Stimulated activated CD8-positive, alpha-beta memory T cell treated with anti-CD3 and anti-CD28 coated beads, Interleukin-2, amount 100 ng/mL, for 48 hours (primary cell): ENCODE results near the gene MPRIP.

Source experiments
- DNase-seq, 2 donors: peaks; one replicate each; pipeline ENCODE4 v3.0.0-alpha.2; 2020; ENCODE audit warnings: low read depth in 2 of 2

Gene MPRIP

GRCh38 chr17:17231621-17232302, 189.5 kb downstream of the MPRIP start:
- DNase-seq: no peak

- DNase-seq: no peak
Measured at GRCh38 chr17:17232303-17232621, 190.0 kb downstream of the MPRIP start.

- DNase-seq: no peak
Measured at GRCh38 chr17:17235212-17236174, 193.2 kb downstream of the MPRIP start.

GRCh38 chr17:17236295-17237025, 194.2 kb downstream of the MPRIP start:
- DNase-seq: no peak

GRCh38 chr17:17237026-17237799, 195.0 kb downstream of the MPRIP start, which contains the start of gene FLCN:
TSS of gene FLCN (minus strand) at chr17:17237168. CDS start at chr17:17228137, 9,031 bp downstream.
- DNase-seq: peak; percentile 81 to 84

- no peak for DNase-seq
Measured at GRCh38 chr17:17239832-17240231, 197.6 kb downstream of the MPRIP start.

- DNase-seq: no peak
Measured at GRCh38 chr17:17241656-17242055, 199.4 kb downstream of the MPRIP start.

- DNase-seq: no peak
Measured at GRCh38 chr17:17242246-17242645, 200.0 kb downstream of the MPRIP start.
